WTC11 (cell line): Measurements from ENCODE around the gene KCND3. TPM values are rescaled to one million over a fixed set of nuclear protein-coding genes. Genes with fewer than 3 reads are reported as not detected.

ENCODE experiments used
- ATAC-seq: fragments of 200-7000 bp; cut with Tn5 transposase; 2 replicates; pipeline ENCODE4 v1.10.0; 2021; ENCODE audit warnings: mild to moderate bottlenecking, moderate library complexity
- CTCF ChIA-PET: fragments of 300-600 bp; sonication (Branson Sonifier 250); formaldehyde crosslinking; loops from one replicate; lab custom pipeline; 2021; ENCODE audit warnings: antibody characterized with exemption; lab: Charles Lee
- POLR2A ChIA-PET: fragments of 350-600 bp; sonication (Branson Sonifier 250); formaldehyde crosslinking; loops from one replicate; lab custom pipeline; 2021; ENCODE audit warnings: antibody characterized with exemption; lab: Charles Lee
- DNase-seq: peaks from one replicate; pipeline ENCODE4 v3.0.0; 2021; ENCODE audit warnings: low spot score
- H3K27ac Mint-ChIP-seq: 2 replicates; pipeline ENCODE4 v1.8.0; 2021; ENCODE audit warnings: mixed read lengths
- H3K27me3 Mint-ChIP-seq: 2 replicates; pipeline ENCODE4 v1.8.0; 2021; ENCODE audit warnings: low read depth, mild to moderate bottlenecking, moderate library complexity, mixed read lengths
- H3K36me3 Mint-ChIP-seq: 2 replicates; pipeline ENCODE4 v1.8.0; 2021; ENCODE audit warnings: mixed read lengths
- H3K4me1 Mint-ChIP-seq: 2 replicates; pipeline ENCODE4 v1.8.0; 2022; ENCODE audit warnings: mixed read lengths
- H3K4me3 Mint-ChIP-seq: 2 replicates; pipeline ENCODE4 v1.8.0; 2021; ENCODE audit warnings: mild to moderate bottlenecking, moderate library complexity, mixed read lengths
- H3K9me3 Mint-ChIP-seq: 2 replicates; pipeline ENCODE4 v1.8.0; 2021; ENCODE audit warnings: mixed read lengths
- AFF4 ChIP-seq: sonication (generic); formaldehyde crosslinking; IDR thresholded peaks from 2 replicates; pipeline ENCODE4 v1.8.1; 2023; ENCODE audit warnings: mild to moderate bottlenecking, missing genetic modification reagents, borderline replicate concordance
- ATF6 ChIP-seq: sonication (generic); formaldehyde crosslinking; IDR thresholded peaks from 2 replicates; pipeline ENCODE4 v1.8.1; 2023; ENCODE audit warnings: mild to moderate bottlenecking, missing genetic modification reagents
- CREB1 ChIP-seq: sonication (generic); formaldehyde crosslinking; IDR thresholded peaks from 2 replicates; pipeline ENCODE4 v1.8.0; 2023; ENCODE audit warnings: mild to moderate bottlenecking, missing genetic modification reagents
- ELF4 ChIP-seq: sonication (generic); formaldehyde crosslinking; IDR thresholded peaks from 2 replicates; pipeline ENCODE4 v1.8.1; 2022; ENCODE audit warnings: low read depth, mild to moderate bottlenecking, moderate library complexity, missing genetic modification reagents
- ETV6 ChIP-seq: sonication (generic); formaldehyde crosslinking; IDR thresholded peaks from 2 replicates; pipeline ENCODE4 v1.8.1; 2022; ENCODE audit warnings: mild to moderate bottlenecking, missing genetic modification reagents
- FOXK1 ChIP-seq: sonication (generic); formaldehyde crosslinking; IDR thresholded peaks from 2 replicates; pipeline ENCODE4 v1.8.0; 2022; ENCODE audit warnings: mild to moderate bottlenecking, moderate library complexity, missing genetic modification reagents
- GRHL2 ChIP-seq: fragments of 250-450 bp; sonication (Bioruptor Pico); IDR thresholded peaks from 2 replicates; pipeline ENCODE4 v1.8.0; 2022; ENCODE audit warnings: mild to moderate bottlenecking, moderate library complexity; ENCODE audit not compliant: insufficient replicate concordance, severe bottlenecking
- HMGA2 ChIP-seq: fragments of 250-450 bp; sonication (Bioruptor Pico); IDR thresholded peaks from 2 replicates; pipeline ENCODE4 v1.4.0; 2021; ENCODE audit warnings: mild to moderate bottlenecking, moderate library complexity
- HMGXB4 ChIP-seq: sonication (generic); formaldehyde crosslinking; IDR thresholded peaks from 2 replicates; pipeline ENCODE4 v1.8.1; 2023; ENCODE audit warnings: mild to moderate bottlenecking, moderate library complexity, missing genetic modification reagents
- JUN ChIP-seq: sonication (generic); formaldehyde crosslinking; IDR thresholded peaks from 2 replicates; pipeline ENCODE4 v1.8.0; 2023; ENCODE audit warnings: mild to moderate bottlenecking, missing genetic modification reagents
- KAT7 ChIP-seq: sonication (generic); formaldehyde crosslinking; IDR thresholded peaks from 2 replicates; pipeline ENCODE4 v1.8.1; 2023; ENCODE audit warnings: missing genetic modification reagents, mild to moderate bottlenecking, borderline replicate concordance
- MAX ChIP-seq: sonication (generic); formaldehyde crosslinking; IDR thresholded peaks from 2 replicates; pipeline ENCODE4 v1.8.0; 2022; ENCODE audit warnings: mild to moderate bottlenecking, missing genetic modification reagents
- MYBL2 ChIP-seq: sonication (generic); formaldehyde crosslinking; IDR thresholded peaks from 2 replicates; pipeline ENCODE4 v1.8.1; 2023; ENCODE audit warnings: mild to moderate bottlenecking, moderate library complexity, missing genetic modification reagents
- OVOL2 ChIP-seq: fragments of 250-450 bp; sonication (Bioruptor Pico); IDR thresholded peaks from 2 replicates; pipeline ENCODE4 v1.9.0; 2021; ENCODE audit warnings: mild to moderate bottlenecking, borderline replicate concordance
- RELA ChIP-seq: sonication (generic); formaldehyde crosslinking; IDR thresholded peaks from 2 replicates; pipeline ENCODE4 v1.8.1; 2022; ENCODE audit warnings: missing genetic modification reagents, mild to moderate bottlenecking, borderline replicate concordance
- SMAD3 ChIP-seq: sonication (generic); formaldehyde crosslinking; IDR thresholded peaks from 2 replicates; pipeline ENCODE4 v1.8.0; 2022; ENCODE audit warnings: missing genetic modification reagents, mild to moderate bottlenecking, borderline replicate concordance
- STAT6 ChIP-seq: sonication (generic); formaldehyde crosslinking; conservative IDR thresholded peaks from 2 replicates; pipeline ENCODE4 v1.8.1; 2023; ENCODE audit warnings: mild to moderate bottlenecking, low read depth, missing genetic modification reagents, moderate library complexity
- USF2 ChIP-seq: sonication (generic); formaldehyde crosslinking; IDR thresholded peaks from 2 replicates; pipeline ENCODE4 v1.8.1; 2023; ENCODE audit warnings: mild to moderate bottlenecking, missing genetic modification reagents, moderate library complexity
- ZNF263 ChIP-seq: sonication (generic); formaldehyde crosslinking; IDR thresholded peaks from 2 replicates; pipeline ENCODE4 v1.8.1; 2022; ENCODE audit warnings: low read depth, mild to moderate bottlenecking, moderate library complexity, missing genetic modification reagents
- ZNF416 ChIP-seq: fragments of 250-450 bp; sonication (Bioruptor Pico); IDR thresholded peaks from 2 replicates; pipeline ENCODE4 v1.9.0; 2021; ENCODE audit warnings: mild to moderate bottlenecking, inconsistent platforms
- total RNA-seq: library from RNA; stranded (reverse); gene quantifications from 3 replicates; pipeline ENCODE4 v1.2.3, GENCODE V29; 2021

The KCND3 gene
- total RNA-seq, 1 experiment from 2014 or later = 0.35 TPM

GRCh38 chr1:111888740-111889376 is 100.6 kb downstream of the KCND3 start:
- TF ChIP-seq RELA (CRISPR knock-in tag) (no peak), ZNF263 (no peak), HMGA2 (CRISPR knock-in tag) (no peak), MAX (CRISPR knock-in tag) (no peak), ETV6 (CRISPR knock-in tag) (no peak)
- TF ChIP-seq, all 79 proteins: peak for 0
- no peak overlapping the region for H3K27ac Mint-ChIP-seq
- POLR2A ChIA-PET = no interaction called here
- no peak; the same call in 1 of the 2 replicates for ATAC-seq
- DNase-seq = no peak
- H3K36me3 Mint-ChIP-seq = no peaks in the 10 kb centered on the region
- no peak overlapping the region for H3K4me3 Mint-ChIP-seq
- CTCF ChIA-PET = no interaction called here
- H3K4me1 Mint-ChIP-seq = peaks cover 21% of the 10 kb centered on the region
- H3K27me3 Mint-ChIP-seq = no peaks in the 10 kb centered on the region
- H3K9me3 Mint-ChIP-seq = no peaks in the 10 kb centered on the region

- DNase-seq (no peak), ATAC-seq (no peak)
- ChIA-PET CTCF (no interaction called here), POLR2A (no interaction called here)
- H3K36me3 Mint-ChIP-seq = no peaks in the 10 kb centered on the region
- no peaks in the 10 kb centered on the region for H3K27me3 Mint-ChIP-seq
- no peaks in the 10 kb centered on the region for H3K9me3 Mint-ChIP-seq
- H3K4me1 Mint-ChIP-seq = peaks cover 21% of the 10 kb centered on the region
- TF ChIP-seq JUN (CRISPR knock-in tag) (no peak), ZNF416 (no peak), OVOL2 (CRISPR knock-in tag) (no peak), HMGXB4 (CRISPR knock-in tag) (no peak), ZNF263 (no peak), SMAD3 (no peak), MYBL2 (CRISPR knock-in tag) (no peak), RELA (CRISPR knock-in tag) (no peak), HMGA2 (CRISPR knock-in tag) (no peak), ELF4 (no peak)
- H3K4me3 Mint-ChIP-seq = no peak overlapping the region
- H3K27ac Mint-ChIP-seq = no peak overlapping the region
These were observed 101.6 kb downstream of the KCND3 start for GRCh38 chr1:111887875-111888274.

- DNase-seq = no peak
- Mint-ChIP-seq H3K27me3 (no peaks in the 10 kb centered on the region), H3K4me1 (peaks cover 21% of the 10 kb centered on the region), H3K36me3 (no peaks in the 10 kb centered on the region), H3K4me3 (no peak overlapping the region), H3K9me3 (no peaks in the 10 kb centered on the region), H3K27ac (no peak overlapping the region)
- no peak for ATAC-seq
- CTCF ChIA-PET = no interaction called here
- POLR2A ChIA-PET = no interaction called here
- TF ChIP-seq AFF4 (CRISPR knock-in tag) (no peak), GRHL2 (CRISPR knock-in tag) (no peak), STAT6 (CRISPR knock-in tag) (no peak), USF2 (CRISPR knock-in tag) (no peak), FOXK1 (CRISPR knock-in tag) (no peak), CREB1 (CRISPR knock-in tag) (no peak), ATF6 (CRISPR knock-in tag) (no peak), KAT7 (CRISPR knock-in tag) (no peak)
These were observed 102.1 kb downstream of the KCND3 start for GRCh38 chr1:111887385-111887784.
